GM19455 (cell line): ENCODE data around the gene NPW.

Experiments
- ATAC-seq: cut with Tn5 transposase; IDR thresholded peaks from one replicate; pipeline ENCODE4 v1.9.1; 2021; ENCODE audit not compliant: unreplicated experiment

NPW gene

GRCh38 chr16:2019518-2019920 lies at the start of gene NPW:
TSS of gene NPW (plus strand) at chr16:2019785.
- no peak for ATAC-seq

GRCh38 chr16:1971796-1972489 lies 47.6 kb upstream of the NPW start, which contains the start of gene TBL3:
TSS of gene TBL3 (plus strand) at chr16:1972053. CDS start at chr16:1972165, 112 bp downstream.
- ATAC-seq = peak; percentile 74

GRCh38 chr16:1972490-1972877 lies 47.1 kb upstream of the NPW start:
- no peak for ATAC-seq

- ATAC-seq = no peak
Measured at GRCh38 chr16:1973461-1974156, 46.0 kb upstream of the NPW start.

- no peak for ATAC-seq
Measured at GRCh38 chr16:1974157-1975070, 45.2 kb upstream of the NPW start.

GRCh38 chr16:1975432-1976215 lies 44.0 kb upstream of the NPW start:
- no peak for ATAC-seq

- no peak for ATAC-seq
Measured at GRCh38 chr16:1976216-1976520, 43.4 kb upstream of the NPW start.

- ATAC-seq = no peak
Measured at GRCh38 chr16:1976951-1977874, 42.4 kb upstream of the NPW start.

GRCh38 chr16:1977875-1978268 lies 41.7 kb upstream of the NPW start:
- ATAC-seq = no peak

- ATAC-seq = no peak
Measured at GRCh38 chr16:1978476-1979120, 41.0 kb upstream of the NPW start.

GRCh38 chr16:1979271-1980029 lies 40.1 kb upstream of the NPW start:
- ATAC-seq = no peak

GRCh38 chr16:1980030-1980769 lies 39.4 kb upstream of the NPW start:
- ATAC-seq = no peak

GRCh38 chr16:1980770-1981087 lies 38.9 kb upstream of the NPW start:
- ATAC-seq = no peak

GRCh38 chr16:1981398-1981836 lies 38.2 kb upstream of the NPW start, which contains the start of gene NOXO1:
TSS of gene NOXO1 (minus strand) at chr16:1981469. CDS start at chr16:1981179, 290 bp downstream.
- ATAC-seq = no peak

GRCh38 chr16:1982013-1982433 lies 37.6 kb upstream of the NPW start:
- ATAC-seq = no peak

- ATAC-seq = no peak
Measured at GRCh38 chr16:1982991-1983543, 36.5 kb upstream of the NPW start.

GRCh38 chr16:1983544-1984346 lies 35.8 kb upstream of the NPW start, which contains the start of gene GFER:
TSS of gene GFER (plus strand) at chr16:1984193. CDS start at chr16:1984219, 26 bp downstream.
- peak; percentile 67 for ATAC-seq
